OCI-LY1 (cell line): ENCODE data around the gene TES.

Source experiments
- EZH2 ChIP-seq: fragments of 200-600 bp; sonication (generic), shearing (Covaris generic); IDR thresholded peaks from 2 replicates; pipeline ENCODE4 v1.8.0; 2017; ENCODE audit warnings: borderline replicate concordance, mixed run types, mild to moderate bottlenecking, antibody characterized with exemption, low read length, moderate library complexity, mixed read lengths
- TF ChIP-seq, protein P1 (sequence below): fragments of 200-600 bp; sonication (generic), shearing (Covaris generic); IDR thresholded peaks from 2 replicates; pipeline ENCODE4 v1.5.1; 2017; ENCODE audit warnings: mild to moderate bottlenecking, antibody characterized with exemption, low read length, moderate library complexity, mixed read lengths

DNA sequence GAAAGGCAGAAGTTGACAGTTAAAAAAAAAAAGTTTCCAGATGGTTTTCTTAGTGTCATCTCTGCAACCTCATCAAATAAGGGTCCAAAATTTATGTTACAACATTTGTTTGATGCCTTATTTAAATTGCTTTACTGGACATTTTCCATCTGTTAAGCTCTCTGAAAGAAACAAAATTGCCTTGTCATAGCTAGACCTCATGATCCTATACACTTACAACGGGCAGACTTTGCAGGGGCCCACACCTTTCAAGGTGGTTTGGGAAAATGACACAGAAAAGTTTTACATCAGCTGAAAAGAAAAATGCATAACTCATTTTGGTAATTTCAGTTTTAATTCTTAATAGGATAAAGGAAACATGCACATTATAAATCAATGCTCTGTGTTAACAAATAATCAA lies 1.4 kb upstream of the TES start:
- TF ChIP-seq, protein P1, sequence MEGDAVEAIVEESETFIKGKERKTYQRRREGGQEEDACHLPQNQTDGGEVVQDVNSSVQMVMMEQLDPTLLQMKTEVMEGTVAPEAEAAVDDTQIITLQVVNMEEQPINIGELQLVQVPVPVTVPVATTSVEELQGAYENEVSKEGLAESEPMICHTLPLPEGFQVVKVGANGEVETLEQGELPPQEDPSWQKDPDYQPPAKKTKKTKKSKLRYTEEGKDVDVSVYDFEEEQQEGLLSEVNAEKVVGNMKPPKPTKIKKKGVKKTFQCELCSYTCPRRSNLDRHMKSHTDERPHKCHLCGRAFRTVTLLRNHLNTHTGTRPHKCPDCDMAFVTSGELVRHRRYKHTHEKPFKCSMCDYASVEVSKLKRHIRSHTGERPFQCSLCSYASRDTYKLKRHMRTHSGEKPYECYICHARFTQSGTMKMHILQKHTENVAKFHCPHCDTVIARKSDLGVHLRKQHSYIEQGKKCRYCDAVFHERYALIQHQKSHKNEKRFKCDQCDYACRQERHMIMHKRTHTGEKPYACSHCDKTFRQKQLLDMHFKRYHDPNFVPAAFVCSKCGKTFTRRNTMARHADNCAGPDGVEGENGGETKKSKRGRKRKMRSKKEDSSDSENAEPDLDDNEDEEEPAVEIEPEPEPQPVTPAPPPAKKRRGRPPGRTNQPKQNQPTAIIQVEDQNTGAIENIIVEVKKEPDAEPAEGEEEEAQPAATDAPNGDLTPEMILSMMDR = no peak
- no peak for TF ChIP-seq EZH2
